GM23338 (cell line): ENCODE data around the gene PARL. TPM values are rescaled to one million over a fixed set of nuclear protein-coding genes. Genes with fewer than 3 reads are reported as not detected.

ENCODE experiments used
- ATAC-seq: fragments of 200-7000 bp; cut with Tn5 transposase; 3 replicates; pipeline ENCODE4 v1.9.1; 2020
- DNase-seq: peaks from one replicate; pipeline ENCODE4 v3.0.0-alpha.2; 2015; ENCODE audit warnings: low spot score
- H2AFZ ChIP-seq: fragments of 200-600 bp; sonication (generic); 2 replicates; pipeline ENCODE4 v1.8.0; 2016; ENCODE audit warnings: antibody characterized with exemption, mild to moderate bottlenecking, moderate library complexity
- H3F3A ChIP-seq: fragments of 200-600 bp; sonication (generic); replicated peaks from 2 replicates; pipeline ENCODE4 v1.8.0; 2017; ENCODE audit warnings: antibody characterized with exemption, mixed run types, low read depth
- H3K27ac ChIP-seq: fragments of 200-600 bp; sonication (generic); 2 replicates; pipeline ENCODE4 v1.6.1; 2016; ENCODE audit warnings: low read depth
- H3K27me3 ChIP-seq: fragments of 200-600 bp; sonication (generic); 2 replicates; pipeline ENCODE4 v1.8.0; 2016; ENCODE audit warnings: mild to moderate bottlenecking, mixed run types, moderate library complexity; ENCODE audit not compliant: insufficient read depth
- H3K36me3 ChIP-seq: fragments of 200-600 bp; sonication (generic); 2 replicates; pipeline ENCODE4 v1.8.0; 2016; ENCODE audit warnings: mild to moderate bottlenecking; ENCODE audit not compliant: insufficient read depth
- H3K4me1 ChIP-seq: fragments of 200-600 bp; sonication (generic); 2 replicates; pipeline ENCODE4 v1.8.0; 2016; ENCODE audit warnings: mild to moderate bottlenecking, moderate library complexity; ENCODE audit not compliant: insufficient read depth
- H3K4me2 ChIP-seq: fragments of 200-600 bp; sonication (generic); 2 replicates; pipeline ENCODE4 v1.7.1; 2017; ENCODE audit warnings: mixed run types
- H3K4me3 ChIP-seq: fragments of 200-600 bp; sonication (generic); 2 replicates; pipeline ENCODE4 v1.6.1; 2016; ENCODE audit warnings: mixed run types
- H3K79me2 ChIP-seq: fragments of 200-600 bp; sonication (generic); replicated peaks from 2 replicates; pipeline ENCODE4 v1.8.0; 2017; ENCODE audit warnings: mild to moderate bottlenecking; ENCODE audit not compliant: insufficient read depth
- H3K9me2 ChIP-seq: fragments of 200-600 bp; sonication (generic); 2 replicates; pipeline ENCODE4 v1.8.0; 2017; ENCODE audit not compliant: insufficient read depth
- H4K20me1 ChIP-seq: fragments of 200-600 bp; sonication (generic); replicated peaks from 2 replicates; pipeline ENCODE4 v1.8.0; 2017; ENCODE audit warnings: mild to moderate bottlenecking; ENCODE audit not compliant: insufficient read depth
- H3K27ac Mint-ChIP-seq: 2 replicates; pipeline ENCODE4 v1.8.0; 2020; ENCODE audit warnings: inconsistent platforms, mild to moderate bottlenecking, moderate library complexity, mixed read lengths
- H3K27me3 Mint-ChIP-seq: 3 replicates; pipeline ENCODE4 v1.8.0; 2022; ENCODE audit warnings: low read depth, mild to moderate bottlenecking, moderate library complexity, mixed read lengths, inconsistent platforms; ENCODE audit not compliant: insufficient read depth, poor library complexity
- H3K36me3 Mint-ChIP-seq: 3 replicates; pipeline ENCODE4 v1.8.0; 2021; ENCODE audit warnings: low read depth, mild to moderate bottlenecking, inconsistent platforms, moderate library complexity, mixed read lengths
- H3K4me1 Mint-ChIP-seq: 3 replicates; pipeline ENCODE4 v1.8.0; 2020; ENCODE audit warnings: mild to moderate bottlenecking, inconsistent platforms, mixed read lengths
- H3K4me3 Mint-ChIP-seq: 3 replicates; pipeline ENCODE4 v1.8.0; 2021; ENCODE audit warnings: moderate library complexity, mild to moderate bottlenecking, inconsistent platforms, mixed read lengths
- H3K9me3 Mint-ChIP-seq: 3 replicates; pipeline ENCODE4 v1.8.0; 2020; ENCODE audit warnings: moderate library complexity, mild to moderate bottlenecking, inconsistent platforms, mixed read lengths
- CREB1 ChIP-seq: fragments of 250-450 bp; sonication (Bioruptor Pico); IDR thresholded peaks from 2 replicates; pipeline ENCODE4 v1.5.0; 2020; ENCODE audit warnings: low read depth, mild to moderate bottlenecking, moderate library complexity
- CTCF ChIP-seq, 2 experiments: fragments of 200-600 bp in 1 of 2; sonication (generic) in 1 of 2; conservative IDR thresholded peaks; 2 replicates each; pipeline versions ENCODE4 v1.5.1 to v1.6.1; 2016 to 2017; ENCODE audit warnings: antibody characterized with exemption in 2 of 2, low read depth in 2 of 2, mild to moderate bottlenecking in 2 of 2, moderate library complexity in 1 of 2
- ETS1 ChIP-seq: IDR thresholded peaks from 2 replicates; pipeline ENCODE4 v1.6.1; 2016; ENCODE audit warnings: antibody characterized with exemption
- EZH2 ChIP-seq: fragments of 200-600 bp; sonication (generic); IDR thresholded peaks from one replicate; pipeline ENCODE4 v1.8.0; 2017; ENCODE audit warnings: antibody characterized with exemption, mild to moderate bottlenecking, low read depth; ENCODE audit not compliant: unreplicated experiment
- EZH2phosphoT487 ChIP-seq: fragments of 200-600 bp; sonication (generic); IDR thresholded peaks from one replicate; pipeline ENCODE4 v1.8.1; 2018; ENCODE audit warnings: antibody characterized with exemption; ENCODE audit not compliant: unreplicated experiment
- JUNB ChIP-seq: IDR thresholded peaks from one replicate; pipeline ENCODE4 v1.6.1; 2016; ENCODE audit warnings: antibody characterized with exemption; ENCODE audit not compliant: unreplicated experiment
- NANOG ChIP-seq: IDR thresholded peaks from 2 replicates; pipeline ENCODE4 v1.6.1; 2016; ENCODE audit warnings: antibody characterized with exemption, borderline replicate concordance
- POLR2AphosphoS5 ChIP-seq: IDR thresholded peaks from 2 replicates; pipeline ENCODE4 v1.6.1; 2016; ENCODE audit warnings: antibody characterized with exemption, low read depth
- REST ChIP-seq: IDR thresholded peaks from one replicate; pipeline ENCODE4 v1.6.1; 2018; ENCODE audit warnings: antibody characterized with exemption; ENCODE audit not compliant: unreplicated experiment
- STAT1 ChIP-seq: IDR thresholded peaks from one replicate; pipeline ENCODE4 v1.6.1; 2016; ENCODE audit warnings: antibody characterized with exemption; ENCODE audit not compliant: unreplicated experiment
- ZNF114 ChIP-seq: fragments of 250-450 bp; sonication (Bioruptor Pico); IDR thresholded peaks from 2 replicates; pipeline ENCODE4 v1.5.0; 2020; ENCODE audit warnings: mild to moderate bottlenecking, moderate library complexity
- ZNF331 ChIP-seq: fragments of 250-450 bp; sonication (Bioruptor Pico); IDR thresholded peaks from 2 replicates; pipeline ENCODE4 v1.5.0; 2020; ENCODE audit warnings: low read depth, mild to moderate bottlenecking, moderate library complexity
- ZNF462 ChIP-seq: fragments of 250-450 bp; sonication (Bioruptor Pico); IDR thresholded peaks from 2 replicates; pipeline ENCODE4 v1.5.0; 2020; ENCODE audit warnings: mild to moderate bottlenecking, moderate library complexity
- polyA plus RNA-seq: library from polyadenylated mRNA; unstranded; fragments of >200 nt; fragmentation: Nextera tagmentation; extraction: Ambion mirVana; gene quantifications from 2 replicates; pipeline ENCODE4 v1.2.1, GENCODE V29; 2016
- total RNA-seq: library from RNA; depleted of rRNA; stranded (reverse); fragments of >200 nt; shearing (Covaris generic); gene quantifications from 2 replicates; pipeline ENCODE4 v1.2.3, GENCODE V29; 2014

Gene PARL
- total and polyA plus RNA-seq, 2 experiments from 2014 or later = 67.5 to 78.7 TPM

GRCh38 chr3:183812761-183813445 lies 71.8 kb downstream of the PARL start:
- Histone ChIP-seq H3F3A (no peaks in the 10 kb centered on the region; the same call in 1 of the 2 replicates), H3K4me1 (no peaks in the 10 kb centered on the region), H3K9me2 (no peaks in the 10 kb centered on the region), H3K27me3 (no peaks in the 10 kb centered on the region), H3K27ac (no peak overlapping the region), H2AFZ (no peak overlapping the region), H3K36me3 (peaks cover 21% of the 10 kb centered on the region), H3K79me2 (no peaks in the 10 kb centered on the region), H3K4me3 (no peak overlapping the region), H4K20me1 (no peaks in the 10 kb centered on the region; the same call in none of the 2 replicates), H3K4me2 (no peak overlapping the region)
- no peak for ATAC-seq
- peaks cover 62% of the 10 kb centered on the region for H3K36me3 Mint-ChIP-seq
- TF ChIP-seq ZNF462 (CRISPR knock-in tag) (no peak), REST (no peak), CTCF (conservative IDR thresholded peaks at IDR 0.05; ENCODE audit: low read depth in 2 of 2) (no peak), JUNB (no peak), ZNF114 (no peak), EZH2phosphoT487 (no peak), EZH2 (no peak), POLR2AphosphoS5 (no peak), ZNF331 (no peak), CREB1 (no peak), STAT1 (no peak), NANOG (no peak), ETS1 (no peak)
- H3K9me3 Mint-ChIP-seq = no peaks in the 10 kb centered on the region
- no peak overlapping the region for H3K27ac Mint-ChIP-seq
- no peak overlapping the region for H3K4me3 Mint-ChIP-seq
- peaks cover 11% of the 10 kb centered on the region for H3K27me3 Mint-ChIP-seq
- DNase-seq = no peak
- H3K4me1 Mint-ChIP-seq = no peaks in the 10 kb centered on the region
